AG09319 (cell line): ENCODE measurements around the gene DLG1.
A peak's percentile ranks its signal among the peaks of the same experiment; 100 is the strongest.
"Not testable (repeated sequence)": the region's sequence is repeated elsewhere in the genome, so short reads cannot be mapped to it uniquely, and the experiment has no call there.

Experiments used
- DNase-seq: peaks from one replicate; pipeline ENCODE4 v3.0.0-alpha.2; 2010; ENCODE audit warnings: low read depth; ENCODE audit errors: extremely low read depth
- TF ChIP-seq, protein P1 (sequence below): IDR thresholded peaks from 2 replicates; pipeline ENCODE4 v1.5.1; 2011; ENCODE audit warnings: low read depth, mild to moderate bottlenecking, inconsistent platforms, low read length, moderate library complexity

The DLG1 gene

DNA sequence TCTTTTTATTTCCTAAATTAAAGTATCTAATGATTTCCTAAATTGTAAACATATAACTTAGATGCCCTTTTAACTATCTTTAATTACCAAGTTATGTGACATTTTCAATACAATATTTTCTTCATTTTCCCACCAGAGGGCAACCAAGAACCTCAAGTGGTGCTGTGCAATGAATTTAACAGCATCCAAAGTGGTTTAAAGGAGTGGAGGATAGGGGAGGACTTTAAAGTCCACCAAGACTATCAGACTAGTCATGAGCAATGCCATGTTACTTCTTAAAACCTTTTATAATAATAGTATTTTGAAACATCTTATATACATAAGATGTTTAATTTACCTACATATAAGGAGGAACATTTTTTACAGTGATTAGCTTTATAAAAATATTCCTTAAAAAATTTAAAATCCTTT, 74.4 kb downstream of the DLG1 start:
- no peak for DNase-seq
- TF ChIP-seq, protein P1, sequence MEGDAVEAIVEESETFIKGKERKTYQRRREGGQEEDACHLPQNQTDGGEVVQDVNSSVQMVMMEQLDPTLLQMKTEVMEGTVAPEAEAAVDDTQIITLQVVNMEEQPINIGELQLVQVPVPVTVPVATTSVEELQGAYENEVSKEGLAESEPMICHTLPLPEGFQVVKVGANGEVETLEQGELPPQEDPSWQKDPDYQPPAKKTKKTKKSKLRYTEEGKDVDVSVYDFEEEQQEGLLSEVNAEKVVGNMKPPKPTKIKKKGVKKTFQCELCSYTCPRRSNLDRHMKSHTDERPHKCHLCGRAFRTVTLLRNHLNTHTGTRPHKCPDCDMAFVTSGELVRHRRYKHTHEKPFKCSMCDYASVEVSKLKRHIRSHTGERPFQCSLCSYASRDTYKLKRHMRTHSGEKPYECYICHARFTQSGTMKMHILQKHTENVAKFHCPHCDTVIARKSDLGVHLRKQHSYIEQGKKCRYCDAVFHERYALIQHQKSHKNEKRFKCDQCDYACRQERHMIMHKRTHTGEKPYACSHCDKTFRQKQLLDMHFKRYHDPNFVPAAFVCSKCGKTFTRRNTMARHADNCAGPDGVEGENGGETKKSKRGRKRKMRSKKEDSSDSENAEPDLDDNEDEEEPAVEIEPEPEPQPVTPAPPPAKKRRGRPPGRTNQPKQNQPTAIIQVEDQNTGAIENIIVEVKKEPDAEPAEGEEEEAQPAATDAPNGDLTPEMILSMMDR, result peak; percentile 56

- TF ChIP-seq, protein P1, result no peak
- no peak for DNase-seq
Measured at GRCh38 chr3:197222937-197223370, 75.5 kb downstream of the DLG1 start.

GRCh38 chr3:197219619-197220018, 78.8 kb downstream of the DLG1 start:
- TF ChIP-seq, protein P1, result no peak
- no peak for DNase-seq

- no peak for DNase-seq
- TF ChIP-seq, protein P1, result no peak
Measured at GRCh38 chr3:197218210-197218609, 80.2 kb downstream of the DLG1 start.

DNA sequence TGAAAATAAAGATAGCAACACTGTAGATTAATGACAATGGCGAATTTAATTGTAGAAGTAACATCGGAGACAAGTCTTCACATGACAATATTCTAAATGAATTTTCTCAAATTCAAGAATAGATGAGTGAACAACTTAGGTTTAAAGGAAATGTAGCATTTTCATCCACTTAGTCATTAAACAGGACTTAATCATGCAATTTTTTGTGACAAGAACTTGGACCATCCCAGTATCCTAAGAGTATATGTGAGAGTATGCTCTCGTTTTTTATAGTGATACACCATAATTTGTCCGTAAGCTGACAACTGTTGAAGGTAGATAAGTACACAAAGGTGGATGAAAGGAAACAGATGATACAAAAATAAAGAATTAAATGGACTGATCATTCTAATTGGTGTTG, 81.5 kb downstream of the DLG1 start:
- TF ChIP-seq, protein P1, result no peak
- no peak for DNase-seq

- no peak for DNase-seq
- TF ChIP-seq, protein P1, result no peak
Measured at GRCh38 chr3:197216169-197216860, 82.1 kb downstream of the DLG1 start.

- TF ChIP-seq, protein P1, result no peak
- no peak for DNase-seq
Measured at GRCh38 chr3:197212290-197212689, 86.1 kb downstream of the DLG1 start.

DNA sequence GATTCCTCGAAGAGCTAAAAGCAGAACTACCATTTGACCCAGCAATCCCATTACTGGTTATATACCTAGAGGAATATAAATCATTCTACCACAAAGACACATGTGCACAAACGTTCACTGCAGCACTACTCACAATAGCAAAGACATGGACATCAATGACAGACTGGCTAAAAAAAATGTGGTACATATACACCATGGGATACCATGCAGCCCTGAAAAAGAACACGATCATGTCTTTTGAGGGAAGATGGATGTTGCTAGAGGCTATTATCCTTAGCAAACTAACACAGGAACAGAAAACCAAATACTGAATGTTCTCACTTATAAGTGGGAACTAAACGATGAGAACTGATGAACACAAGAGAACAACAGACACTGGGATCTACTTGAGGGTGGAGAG, 86.7 kb downstream of the DLG1 start:
- DNase-seq, result not testable (repeated sequence)
